Measurements from ENCODE around the gene TENT5C. TPM values are rescaled to one million over a fixed set of nuclear protein-coding genes. Genes with fewer than 3 reads are reported as not detected.
A peak's percentile ranks its signal among the peaks of the same experiment; 100 is the strongest.

Gene TENT5C
- total and polyA plus RNA-seq, 8 donors = 11.6 to 25.8 (median 15.9) TPM

GRCh38 chr1:117567435-117567834 is 38.4 kb upstream of the TENT5C start:
- no peaks in the 10 kb centered on the region for H3K9me3 ChIP-seq
- no peaks in the 10 kb centered on the region for H3K27me3 ChIP-seq
- no peaks in the 10 kb centered on the region for H3K36me3 ChIP-seq
- ATAC-seq (no peak), DNase-seq (no peak)
- intact Hi-C loops (cut with DNase I) = no loop called here
- no peak overlapping the region for H3K27ac ChIP-seq
- H3K4me1 ChIP-seq = peaks cover 0 to 3% of the 10 kb centered on the region in 2 donors
- no peak overlapping the region for H3K4me3 ChIP-seq
- no peak for TF ChIP-seq CTCF (IDR thresholded peaks at IDR 0.05)

GRCh38 chr1:117567976-117568375 is 37.9 kb upstream of the TENT5C start:
- H3K27ac ChIP-seq = no peak overlapping the region
- TF ChIP-seq CTCF (IDR thresholded peaks at IDR 0.05) = no peak
- H3K36me3 ChIP-seq = no peaks in the 10 kb centered on the region
- H3K4me3 ChIP-seq = no peak overlapping the region
- DNase-seq (no peak), ATAC-seq (no peak)
- no peaks in the 10 kb centered on the region for H3K9me3 ChIP-seq
- no peaks in the 10 kb centered on the region for H3K27me3 ChIP-seq
- intact Hi-C loops (cut with DNase I) = no loop called here
- peaks cover 0 to 3% of the 10 kb centered on the region in 2 donors for H3K4me1 ChIP-seq

- TF ChIP-seq CTCF (IDR thresholded peaks at IDR 0.05) = no peak
- Histone ChIP-seq H3K4me3 (no peak overlapping the region), H3K27ac (no peak overlapping the region), H3K4me1 (peaks cover 0 to 3% of the 10 kb centered on the region in 2 donors), H3K36me3 (no peaks in the 10 kb centered on the region), H3K27me3 (no peaks in the 10 kb centered on the region), H3K9me3 (no peaks in the 10 kb centered on the region)
- ATAC-seq (no peak), DNase-seq (no peak)
- intact Hi-C loops (cut with DNase I) = no loop called here
Measured at GRCh38 chr1:117568999-117569398, 36.8 kb upstream of the TENT5C start.

- no peak overlapping the region for H3K4me3 ChIP-seq
- DNase-seq (no peak), ATAC-seq (no peak)
- H3K36me3 ChIP-seq = no peaks in the 10 kb centered on the region
- intact Hi-C loops (cut with DNase I) = no loop called here
- no peak overlapping the region for H3K27ac ChIP-seq
- no peak for TF ChIP-seq CTCF (IDR thresholded peaks at IDR 0.05)
- peaks cover 0 to 3% of the 10 kb centered on the region in 2 donors for H3K4me1 ChIP-seq
- no peaks in the 10 kb centered on the region for H3K9me3 ChIP-seq
- H3K27me3 ChIP-seq = no peaks in the 10 kb centered on the region
Measured at GRCh38 chr1:117569856-117570255, 36.0 kb upstream of the TENT5C start.

GRCh38 chr1:117570988-117571409 is 34.8 kb upstream of the TENT5C start:
- TF ChIP-seq CTCF (IDR thresholded peaks at IDR 0.05) = no peak
- intact Hi-C loops (cut with DNase I) = no loop called here
- H3K27ac ChIP-seq = peak overlapping the region in 1 of 2 donors; percentile 37
- DNase-seq = peak in 2 of 4 donors; percentile 58 to 69
- H3K9me3 ChIP-seq = no peaks in the 10 kb centered on the region
- peaks cover 0 to 3% of the 10 kb centered on the region in 2 donors for H3K4me1 ChIP-seq
- H3K27me3 ChIP-seq = no peaks in the 10 kb centered on the region
- no peak overlapping the region for H3K4me3 ChIP-seq
- ATAC-seq = peak; percentile 91
- H3K36me3 ChIP-seq = no peaks in the 10 kb centered on the region
